ENCODE results near the gene LSM7. TPM values are rescaled to one million over a fixed set of nuclear protein-coding genes. Genes with fewer than 3 reads are reported as not detected.
A peak's percentile ranks its signal among the peaks of the same experiment; 100 is the strongest.

Gene LSM7
- total RNA-seq, 2 experiments from 2014 or later = 144 to 146 TPM

GRCh38 chr19:2324220-2324948, 4.0 kb downstream of the LSM7 start:
- peaks cover 35% of the 10 kb centered on the region for H3K36me3 Mint-ChIP-seq (ENCODE audit: low read depth)
- peaks cover 37% of the 10 kb centered on the region for H3K4me1 Mint-ChIP-seq (ENCODE audit: low read depth)
- H3K9me3 Mint-ChIP-seq (ENCODE audit: insufficient read depth) = no peaks in the 10 kb centered on the region

GRCh38 chr19:2323707-2324106, 4.7 kb downstream of the LSM7 start:
- peaks cover 33% of the 10 kb centered on the region for H3K4me1 Mint-ChIP-seq (ENCODE audit: low read depth)
- no peak overlapping the region for H3K4me3 Mint-ChIP-seq
- CTCF ChIA-PET = no interaction called here
- DNase-seq (no peak), ATAC-seq (no peak)
- no peaks in the 10 kb centered on the region for H3K27me3 Mint-ChIP-seq (ENCODE audit: low read depth)
- peaks cover 32% of the 10 kb centered on the region for H3K36me3 Mint-ChIP-seq (ENCODE audit: low read depth)
- no peak overlapping the region for H3K27ac Mint-ChIP-seq
- no peaks in the 10 kb centered on the region for H3K9me3 Mint-ChIP-seq (ENCODE audit: insufficient read depth)
- POLR2A ChIA-PET = no interaction called here

More at GRCh38 chr19:2324220-2324948, 4.0 kb downstream of the LSM7 start:
- no peaks in the 10 kb centered on the region for H3K27me3 Mint-ChIP-seq (ENCODE audit: low read depth)
- no peak for ATAC-seq
- ChIA-PET CTCF (no interaction called here), POLR2A (interaction anchor here (0.8 kb wide), 1 partner anchor 14 kb away, joined by 3 read pairs; no protein-coding TSS in a partner anchor)
- no peak for DNase-seq
- H3K4me3 Mint-ChIP-seq = no peak overlapping the region
- H3K27ac Mint-ChIP-seq = no peak overlapping the region

GRCh38 chr19:2321565-2322283, 6.7 kb downstream of the LSM7 start:
- Mint-ChIP-seq H3K4me1 (ENCODE audit: low read depth) (peaks cover 22% of the 10 kb centered on the region), H3K27me3 (ENCODE audit: low read depth) (no peaks in the 10 kb centered on the region), H3K36me3 (ENCODE audit: low read depth) (peaks cover 22% of the 10 kb centered on the region), H3K9me3 (ENCODE audit: insufficient read depth) (no peaks in the 10 kb centered on the region), H3K4me3 (no peak overlapping the region), H3K27ac (no peak overlapping the region)
- ChIA-PET POLR2A (interaction anchor here (0.6 kb wide), 1 partner anchor 83 kb away, joined by 3 read pairs; no protein-coding TSS in a partner anchor), CTCF (no interaction called here)
- ATAC-seq = no peak
- DNase-seq = no peak

- Mint-ChIP-seq H3K36me3 (ENCODE audit: low read depth) (peaks cover 15% of the 10 kb centered on the region), H3K4me1 (ENCODE audit: low read depth) (peaks cover 14% of the 10 kb centered on the region), H3K27ac (no peak overlapping the region), H3K9me3 (ENCODE audit: insufficient read depth) (no peaks in the 10 kb centered on the region), H3K27me3 (ENCODE audit: low read depth) (no peaks in the 10 kb centered on the region), H3K4me3 (no peak overlapping the region)
- DNase-seq = no peak
- CTCF ChIA-PET = no interaction called here
- POLR2A ChIA-PET = interaction anchor here (0.6 kb wide), 1 partner anchor 108 kb away, joined by 3 read pairs; no protein-coding TSS in a partner anchor
- no peak for ATAC-seq
Measured at GRCh38 chr19:2320939-2321338, 7.4 kb downstream of the LSM7 start.

- ChIA-PET POLR2A (no interaction called here), CTCF (no interaction called here)
- H3K4me3 Mint-ChIP-seq = no peak overlapping the region
Measured at GRCh38 chr19:2320049-2320448, 8.3 kb downstream of the LSM7 start.

GRCh38 chr19:2319551-2319950, 8.8 kb downstream of the LSM7 start:
- Mint-ChIP-seq H3K9me3 (ENCODE audit: insufficient read depth) (peaks cover 7% of the 10 kb centered on the region), H3K36me3 (ENCODE audit: low read depth) (peaks cover 11% of the 10 kb centered on the region), H3K4me1 (ENCODE audit: low read depth) (peaks cover 3% of the 10 kb centered on the region), H3K27ac (no peak overlapping the region), H3K27me3 (ENCODE audit: low read depth) (peaks cover 7% of the 10 kb centered on the region), H3K4me3 (no peak overlapping the region)
- CTCF ChIA-PET = interaction anchor here (1.0 kb wide), 1 partner anchor 25 kb away, joined by 3 read pairs; no protein-coding TSS in a partner anchor
- DNase-seq (no peak), ATAC-seq (no peak)
- POLR2A ChIA-PET = no interaction called here

More at GRCh38 chr19:2320049-2320448, 8.3 kb downstream of the LSM7 start:
- Mint-ChIP-seq H3K36me3 (ENCODE audit: low read depth) (peaks cover 8% of the 10 kb centered on the region), H3K27me3 (ENCODE audit: low read depth) (peaks cover 3% of the 10 kb centered on the region), H3K9me3 (ENCODE audit: insufficient read depth) (peaks cover 2% of the 10 kb centered on the region), H3K27ac (no peak overlapping the region), H3K4me1 (ENCODE audit: low read depth) (peaks cover 6% of the 10 kb centered on the region)
- ATAC-seq (no peak), DNase-seq (no peak)

GRCh38 chr19:2318923-2319322, 9.5 kb downstream of the LSM7 start:
- CTCF ChIA-PET = interaction anchor here (0.9 to 1.0 kb wide), 2 partner anchors 24 to 79 kb away, joined by 3 read pairs; no protein-coding TSS in a partner anchor
- H3K9me3 Mint-ChIP-seq (ENCODE audit: insufficient read depth) = peaks cover 11% of the 10 kb centered on the region
- ATAC-seq = no peak

GRCh38 chr19:2317756-2318155, 10.6 kb downstream of the LSM7 start:
- ChIA-PET POLR2A (no interaction called here), CTCF (no interaction called here)
- H3K4me1 Mint-ChIP-seq (ENCODE audit: low read depth) = no peaks in the 10 kb centered on the region
- no peak for DNase-seq
- no peak overlapping the region for H3K27ac Mint-ChIP-seq
- ATAC-seq = no peak
- peaks cover 10% of the 10 kb centered on the region for H3K27me3 Mint-ChIP-seq (ENCODE audit: low read depth)
- H3K9me3 Mint-ChIP-seq (ENCODE audit: insufficient read depth) = peaks cover 17% of the 10 kb centered on the region
- H3K36me3 Mint-ChIP-seq (ENCODE audit: low read depth) = peaks cover 4% of the 10 kb centered on the region
- no peak overlapping the region for H3K4me3 Mint-ChIP-seq

More at GRCh38 chr19:2318923-2319322, 9.5 kb downstream of the LSM7 start:
- no peak overlapping the region for H3K4me3 Mint-ChIP-seq
- no peaks in the 10 kb centered on the region for H3K4me1 Mint-ChIP-seq (ENCODE audit: low read depth)
- no peak overlapping the region for H3K27ac Mint-ChIP-seq
- POLR2A ChIA-PET = no interaction called here
- DNase-seq = no peak
- H3K27me3 Mint-ChIP-seq (ENCODE audit: low read depth) = peaks cover 7% of the 10 kb centered on the region
- H3K36me3 Mint-ChIP-seq (ENCODE audit: low read depth) = peaks cover 5% of the 10 kb centered on the region

GRCh38 chr19:2317300-2317699, 11.1 kb downstream of the LSM7 start:
- Mint-ChIP-seq H3K4me3 (no peak overlapping the region), H3K4me1 (ENCODE audit: low read depth) (no peaks in the 10 kb centered on the region), H3K27ac (no peak overlapping the region), H3K36me3 (ENCODE audit: low read depth) (peaks cover 4% of the 10 kb centered on the region), H3K27me3 (ENCODE audit: low read depth) (peaks cover 11% of the 10 kb centered on the region), H3K9me3 (ENCODE audit: insufficient read depth) (peaks cover 17% of the 10 kb centered on the region)
- ChIA-PET POLR2A (interaction anchor here (0.7 kb wide), 1 partner anchor 10 kb away, joined by 3 read pairs; no protein-coding TSS in a partner anchor), CTCF (interaction anchor here (1.1 kb wide), 1 partner anchor 20 kb away, joined by 3 read pairs; no protein-coding TSS in a partner anchor)
- no peak for ATAC-seq
- DNase-seq = no peak

GRCh38 chr19:2315818-2316353, 12.5 kb downstream of the LSM7 start:
- peak; percentile 37 for DNase-seq
- Mint-ChIP-seq H3K4me1 (ENCODE audit: low read depth) (no peaks in the 10 kb centered on the region), H3K27ac (no peak overlapping the region), H3K9me3 (ENCODE audit: insufficient read depth) (peaks cover 17% of the 10 kb centered on the region), H3K4me3 (no peak overlapping the region), H3K27me3 (ENCODE audit: low read depth) (peaks cover 13% of the 10 kb centered on the region), H3K36me3 (ENCODE audit: low read depth) (peaks cover 4% of the 10 kb centered on the region)
- no peak for ATAC-seq
- ChIA-PET CTCF (interaction anchor here (1.1 to 2.3 kb wide), 3 partner anchors 18 to 160 kb away, joined by 3 to 5 read pairs (median 4); no protein-coding TSS in a partner anchor), POLR2A (interaction anchor here (0.9 kb wide), 1 partner anchor 12 kb away, joined by 5 read pairs; the partner anchor contains the start of gene LSM7)

- ChIA-PET POLR2A (interaction anchor here (0.9 kb wide), 1 partner anchor 13 kb away, joined by 5 read pairs; the partner anchor contains the start of gene LSM7), CTCF (interaction anchor here (1.2 to 2.3 kb wide), 3 partner anchors 40 to 159 kb away, joined by 3 to 5 read pairs (median 4); no protein-coding TSS in a partner anchor)
- Mint-ChIP-seq H3K4me1 (ENCODE audit: low read depth) (no peaks in the 10 kb centered on the region), H3K27me3 (ENCODE audit: low read depth) (peaks cover 13% of the 10 kb centered on the region), H3K9me3 (ENCODE audit: insufficient read depth) (peaks cover 17% of the 10 kb centered on the region), H3K4me3 (no peak overlapping the region), H3K27ac (no peak overlapping the region), H3K36me3 (ENCODE audit: low read depth) (peaks cover 4% of the 10 kb centered on the region)
- no peak for ATAC-seq
- DNase-seq = no peak
Measured at GRCh38 chr19:2315121-2315817, 13.1 kb downstream of the LSM7 start.

Data from activated CD8-positive, alpha-beta T cell treated with anti-CD3 and anti-CD28 coated beads, Interleukin-2, amount 10 ng/mL, durations not matched to agents 7 days and 5 days (primary cell).